Measurements from ENCODE around the gene COPS9.

COPS9 gene

DNA sequence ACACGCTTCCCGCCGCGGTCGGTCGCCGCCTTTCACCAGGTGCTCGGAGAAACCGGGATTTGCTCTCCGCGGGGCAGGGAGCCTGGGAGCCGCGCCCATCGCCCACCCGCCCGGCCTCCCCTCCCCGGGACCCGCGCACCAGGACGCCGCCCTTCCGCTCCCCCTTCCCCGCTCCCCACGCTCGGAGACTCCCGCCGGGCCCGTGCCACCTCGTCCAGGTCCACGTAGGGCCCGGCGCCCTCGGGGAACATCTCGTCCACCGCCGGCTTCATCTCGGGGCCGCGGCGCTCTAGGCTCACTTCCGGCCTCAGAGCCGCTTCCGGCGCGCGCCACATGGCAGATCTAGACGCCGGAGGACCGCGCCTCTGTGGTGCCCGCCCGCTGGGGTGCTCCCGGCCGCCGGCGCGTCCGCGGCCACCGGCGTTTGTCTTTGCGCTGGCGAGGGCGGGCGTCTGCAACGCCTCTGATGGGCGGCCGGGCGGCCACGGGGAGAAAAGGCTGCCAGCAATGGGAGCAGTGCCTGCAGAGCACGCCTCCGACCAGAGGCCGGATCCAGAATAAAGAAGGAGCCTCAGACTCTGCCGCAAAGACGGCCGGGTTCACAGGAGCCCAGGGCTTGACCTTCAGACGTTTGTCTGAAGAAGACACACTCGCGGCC lies at the start of gene COPS9:
TSS of gene COPS9 (minus strand) at position 293 of the 658 bp plus-strand sequence. CDS start at position 272, 21 bp downstream.
- no peaks in the 10 kb centered on the region for H3K9me3 Mint-ChIP-seq
- H3K27ac Mint-ChIP-seq = peak within 1 kb of the TSS; percentile 95 to 96
- H3K27me3 Mint-ChIP-seq = no peaks in the 10 kb centered on the region
- peak within 1 kb of the TSS; percentile 94 to 99 for H3K4me3 Mint-ChIP-seq
- peak; percentile 89 to 90 for DNase-seq
- peaks cover 44% of the 10 kb centered on the region for H3K4me1 Mint-ChIP-seq
- peak; percentile 97 for ATAC-seq

DNA sequence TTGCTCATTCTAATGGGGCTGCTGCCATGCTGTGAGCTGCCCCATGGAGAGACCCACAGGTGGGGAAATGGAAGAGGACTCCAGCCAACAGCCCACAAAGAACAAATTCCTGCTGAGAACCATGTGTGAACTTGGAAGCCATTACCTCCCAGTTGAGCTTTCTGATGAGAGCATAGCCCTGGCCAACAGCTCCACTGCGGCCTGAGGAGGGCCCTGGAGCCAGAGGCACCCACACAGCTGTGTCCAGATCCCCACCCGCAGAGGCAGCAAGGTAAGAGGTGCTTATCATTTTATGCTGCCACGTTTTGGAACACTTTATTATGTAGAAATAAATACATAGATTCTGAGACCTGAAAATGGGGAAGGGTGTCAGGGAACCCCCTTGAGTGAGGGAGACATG lies 48.6 kb upstream of the COPS9 start:
- DNase-seq = no peak
- no peak overlapping the region for H3K27ac Mint-ChIP-seq
- no peak for ATAC-seq
- H3K27me3 Mint-ChIP-seq = peaks cover 46% of the 10 kb centered on the region
- no peak overlapping the region for H3K4me3 Mint-ChIP-seq
- H3K4me1 Mint-ChIP-seq = no peaks in the 10 kb centered on the region
- peaks cover 11 to 22% of the 10 kb centered on the region in 2 donors for H3K9me3 Mint-ChIP-seq

DNA sequence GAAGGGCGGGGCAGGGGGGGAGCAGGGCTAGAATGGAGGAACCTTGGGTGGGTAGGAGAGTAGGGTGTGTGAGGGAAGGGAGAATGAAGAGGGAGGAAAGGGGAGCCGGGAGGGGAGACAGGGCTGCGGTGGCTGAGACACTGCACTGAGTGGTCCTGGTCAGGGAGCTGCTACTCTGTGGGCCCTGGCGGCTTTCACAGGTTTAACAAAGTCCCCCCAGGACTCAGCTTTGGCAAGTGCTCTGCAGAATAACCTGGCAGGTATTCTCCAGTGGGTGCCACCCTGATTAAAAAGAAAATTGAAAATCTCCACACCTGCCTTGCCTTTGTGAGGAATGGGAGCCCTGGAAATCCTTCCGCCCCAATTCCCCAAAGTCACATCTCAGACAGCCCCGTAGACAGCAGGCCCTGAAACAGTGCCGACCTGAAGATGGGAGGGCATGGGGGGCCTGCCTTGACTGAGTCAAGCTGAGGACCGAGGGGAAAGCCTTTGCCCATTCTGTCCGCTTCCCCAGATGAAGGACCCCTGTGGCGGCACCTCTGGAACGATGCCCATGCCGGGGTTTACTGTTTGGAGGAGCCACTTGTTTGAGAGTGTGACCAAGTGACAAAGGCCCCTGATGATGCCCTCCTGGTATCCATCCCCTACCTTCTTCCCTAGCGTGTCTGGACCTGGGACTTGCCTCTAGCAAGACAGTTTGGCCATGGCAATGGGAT lies 47.9 kb upstream of the COPS9 start:
- no peak overlapping the region for H3K4me3 Mint-ChIP-seq
- no peak overlapping the region for H3K27ac Mint-ChIP-seq
- peaks cover 11 to 22% of the 10 kb centered on the region in 2 donors for H3K9me3 Mint-ChIP-seq
- DNase-seq = no peak
- H3K4me1 Mint-ChIP-seq = no peaks in the 10 kb centered on the region
- no peak for ATAC-seq
- H3K27me3 Mint-ChIP-seq = peaks cover 47% of the 10 kb centered on the region

DNA sequence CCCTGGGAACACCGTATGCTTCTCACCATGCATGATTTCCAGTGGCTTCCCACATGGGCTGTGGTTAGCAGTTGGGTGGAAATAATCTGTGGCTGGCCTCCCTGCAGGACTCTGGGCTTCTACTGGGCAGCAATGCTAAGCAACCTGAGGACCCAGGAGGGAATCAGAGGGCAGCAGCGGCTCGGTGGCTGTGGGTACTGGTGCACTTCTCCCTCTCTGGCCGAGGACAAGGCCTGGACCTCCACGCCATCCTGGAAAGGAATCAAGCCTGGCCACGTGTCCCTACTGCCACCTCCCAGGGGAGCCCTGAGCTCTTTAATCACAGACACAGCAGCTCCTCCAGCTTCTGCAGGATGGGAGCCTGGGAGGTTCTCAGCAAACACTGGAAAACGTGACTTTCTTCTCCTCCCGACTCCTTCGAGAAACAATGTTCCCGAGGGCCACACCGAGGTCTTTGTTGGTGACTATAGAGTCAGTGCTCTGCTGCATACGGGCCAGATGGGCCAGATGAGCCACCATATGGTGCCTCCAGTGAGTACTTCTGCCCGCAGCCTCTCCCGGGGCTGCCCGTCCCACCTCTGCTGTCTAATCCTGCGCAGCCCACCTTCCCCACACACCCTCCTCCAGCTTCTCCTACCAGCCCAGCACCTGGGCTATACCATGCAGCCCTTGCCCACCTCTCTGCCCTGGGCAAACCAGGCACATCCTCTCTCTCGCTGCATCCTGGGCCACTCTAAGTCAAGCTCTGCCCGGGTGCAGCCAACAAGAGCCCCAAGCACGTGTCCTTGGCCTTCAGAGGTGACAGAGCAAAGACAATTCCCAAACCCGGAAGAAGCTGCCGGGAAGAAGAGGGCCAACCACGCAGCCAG lies 47.1 kb upstream of the COPS9 start:
- H3K27ac Mint-ChIP-seq = peak overlapping the region in 1 of 2 donors; percentile 7
- H3K9me3 Mint-ChIP-seq = peaks cover 9 to 19% of the 10 kb centered on the region in 2 donors
- no peaks in the 10 kb centered on the region for H3K4me1 Mint-ChIP-seq
- H3K27me3 Mint-ChIP-seq = peaks cover 55% of the 10 kb centered on the region
- no peak for ATAC-seq
- no peak overlapping the region for H3K4me3 Mint-ChIP-seq
- DNase-seq = no peak

DNA sequence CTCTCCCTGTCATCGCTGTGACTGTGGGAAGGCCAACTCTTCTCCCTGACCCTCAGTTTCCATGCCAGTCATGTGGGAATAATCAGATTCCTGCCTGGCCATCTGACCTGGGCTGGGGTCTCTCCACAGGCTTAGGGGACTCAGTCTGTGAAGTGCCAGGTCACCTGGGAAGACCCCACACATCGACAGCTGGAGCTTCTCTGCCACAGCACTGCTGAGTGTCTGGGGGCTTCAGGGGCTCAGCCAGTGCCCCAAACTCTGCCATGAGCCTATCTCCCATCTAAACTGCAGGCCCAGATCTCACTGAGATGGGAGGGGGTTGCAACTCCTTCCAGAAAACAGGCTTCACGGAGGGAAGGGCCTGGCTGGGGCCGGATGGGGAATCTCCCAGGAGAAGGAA lies 46.4 kb upstream of the COPS9 start:
- Mint-ChIP-seq H3K27me3 (peaks cover 56% of the 10 kb centered on the region), H3K4me3 (no peak overlapping the region), H3K27ac (no peak overlapping the region), H3K9me3 (peaks cover 5 to 11% of the 10 kb centered on the region in 2 donors), H3K4me1 (no peaks in the 10 kb centered on the region)
- no peak for DNase-seq
- ATAC-seq = no peak

DNA sequence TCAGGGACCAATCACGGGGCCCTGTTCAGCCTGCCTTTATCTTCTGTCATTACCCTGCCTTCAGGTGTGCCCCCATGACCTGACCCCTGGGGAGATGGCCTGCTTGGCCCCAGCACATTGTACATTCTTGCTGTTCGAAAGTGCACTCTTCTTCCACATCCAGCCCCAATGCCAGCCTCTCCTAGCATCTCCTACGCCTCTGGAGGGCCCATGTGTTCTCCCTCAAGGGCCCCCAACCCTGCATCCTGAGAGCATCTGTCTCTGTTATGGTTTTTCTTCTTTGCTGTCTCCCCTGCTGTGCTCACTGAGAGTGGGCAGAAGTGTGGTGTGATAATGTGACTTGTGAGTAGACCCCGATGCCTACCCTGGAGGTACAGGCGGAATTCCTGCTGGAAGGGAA lies 45.9 kb upstream of the COPS9 start:
- no peak overlapping the region for H3K27ac Mint-ChIP-seq
- H3K9me3 Mint-ChIP-seq = peaks cover 4 to 6% of the 10 kb centered on the region in 2 donors
- ATAC-seq (no peak), DNase-seq (no peak)
- H3K4me1 Mint-ChIP-seq = no peaks in the 10 kb centered on the region
- no peak overlapping the region for H3K4me3 Mint-ChIP-seq
- H3K27me3 Mint-ChIP-seq = peaks cover 57% of the 10 kb centered on the region

DNA sequence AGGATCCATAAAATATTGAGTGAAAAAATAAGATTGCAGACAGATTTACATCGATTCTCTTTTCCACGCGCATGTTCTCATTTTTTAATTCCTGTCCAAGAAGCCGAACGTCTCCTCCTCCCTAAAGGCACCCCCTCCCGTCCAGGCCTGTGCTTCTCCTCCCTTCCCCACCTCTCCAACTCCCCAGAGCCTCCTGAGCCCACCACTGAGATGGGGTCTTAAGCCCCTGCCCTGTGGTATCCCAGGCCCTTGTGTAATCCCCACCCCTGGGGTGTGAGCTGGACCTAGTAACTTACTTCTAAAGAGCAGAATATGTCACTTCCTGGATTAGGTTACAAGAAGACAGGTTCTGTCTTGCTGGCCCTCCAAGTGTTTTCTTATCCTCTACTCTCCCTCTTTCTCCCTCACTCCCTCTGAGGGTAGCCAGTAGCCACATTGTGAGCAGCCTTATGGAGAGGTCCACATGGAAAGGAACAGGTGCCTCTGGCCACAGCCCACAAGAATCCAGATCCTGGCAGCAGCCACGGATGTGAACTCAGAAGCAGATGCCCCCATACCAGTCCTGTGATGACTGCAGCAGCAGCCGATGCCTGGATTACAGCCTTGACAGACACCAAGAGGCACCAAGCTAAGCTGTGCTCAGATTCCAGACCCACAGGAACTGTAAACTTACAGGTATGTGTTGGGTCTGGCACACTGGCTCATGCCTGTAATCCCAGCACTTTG lies 44.0 kb upstream of the COPS9 start:
- no peak for ATAC-seq
- peaks cover 53% of the 10 kb centered on the region for H3K27me3 Mint-ChIP-seq
- no peak overlapping the region for H3K27ac Mint-ChIP-seq
- no peak overlapping the region for H3K4me3 Mint-ChIP-seq
- DNase-seq = no peak
- no peaks in the 10 kb centered on the region for H3K4me1 Mint-ChIP-seq
- H3K9me3 Mint-ChIP-seq = no peaks in the 10 kb centered on the region

DNA sequence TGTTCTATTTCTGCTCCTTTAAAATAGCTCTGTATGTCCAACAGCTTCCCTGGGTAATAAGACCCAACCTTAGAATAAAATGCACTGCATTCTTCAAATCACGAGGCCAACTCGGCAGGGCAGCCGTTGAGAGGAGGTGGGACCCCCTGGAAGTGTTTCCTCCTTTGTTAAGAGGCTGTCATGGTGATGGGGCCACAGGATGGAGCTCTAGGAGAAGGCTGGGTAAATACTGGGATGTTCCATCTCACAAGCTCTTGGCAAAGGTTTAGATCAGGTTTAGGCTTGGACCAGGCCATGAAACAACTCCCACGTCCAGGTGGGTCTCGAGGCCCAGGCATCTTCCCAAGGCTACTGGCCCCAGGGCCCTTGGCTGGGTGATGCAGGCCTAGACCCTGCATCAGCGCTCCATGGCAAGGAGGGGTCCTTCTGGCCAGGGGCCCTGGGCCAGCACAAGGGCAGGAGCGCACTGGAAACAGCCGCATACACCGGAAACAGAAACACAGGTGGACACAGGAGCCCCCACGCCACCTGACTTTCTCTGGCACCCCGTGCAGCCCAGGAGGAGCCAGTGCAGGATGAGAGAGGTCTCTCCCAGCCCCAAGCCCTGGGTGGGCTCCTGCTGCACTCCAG lies 43.2 kb upstream of the COPS9 start:
- Mint-ChIP-seq H3K9me3 (no peaks in the 10 kb centered on the region), H3K4me3 (no peak overlapping the region), H3K4me1 (no peaks in the 10 kb centered on the region), H3K27ac (no peak overlapping the region), H3K27me3 (peaks cover 53% of the 10 kb centered on the region)
- ATAC-seq (no peak), DNase-seq (no peak)

DNA sequence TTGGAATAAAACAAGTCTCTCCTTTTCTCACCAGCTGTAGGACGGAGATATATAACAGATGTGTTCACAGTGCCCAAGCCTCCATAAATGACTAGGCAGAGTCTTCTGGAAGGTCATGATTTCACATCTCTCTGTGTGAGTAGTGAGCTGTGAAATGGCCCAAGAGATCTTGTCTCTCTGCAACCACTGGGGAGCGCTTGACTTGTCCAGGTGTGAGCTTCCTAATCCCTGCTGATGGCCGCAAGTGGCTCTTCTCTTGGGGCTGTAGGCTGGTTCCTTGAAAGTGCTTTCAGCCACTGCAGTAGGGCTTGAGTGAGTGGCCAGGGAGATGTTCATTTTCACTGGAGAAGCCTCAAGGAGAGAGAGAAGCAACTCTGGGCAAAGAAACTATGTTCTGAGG lies 42.5 kb upstream of the COPS9 start:
- Mint-ChIP-seq H3K27me3 (peaks cover 53% of the 10 kb centered on the region), H3K27ac (no peak overlapping the region), H3K9me3 (no peaks in the 10 kb centered on the region), H3K4me3 (no peak overlapping the region), H3K4me1 (no peaks in the 10 kb centered on the region)
- DNase-seq (no peak), ATAC-seq (no peak)

DNA sequence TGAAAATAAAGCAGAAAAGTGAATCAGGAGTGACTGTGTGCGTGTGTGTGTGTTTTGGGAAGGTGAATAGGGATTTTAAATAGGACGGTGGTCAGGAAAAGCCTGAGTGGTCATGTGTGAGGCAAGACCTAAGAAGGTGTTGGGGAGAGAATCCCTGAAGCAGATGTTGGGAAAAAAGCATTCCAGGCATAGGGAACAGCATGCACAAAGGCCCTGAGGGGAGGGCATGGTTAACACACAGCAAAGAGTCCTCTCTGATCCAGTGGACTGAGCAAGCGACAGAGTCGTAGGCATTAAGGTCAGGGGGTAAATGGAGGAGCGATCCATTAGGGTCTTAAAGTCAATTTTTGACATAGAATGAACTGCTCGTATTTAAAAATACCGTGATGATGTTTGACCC lies 38.4 kb upstream of the COPS9 start:
- Mint-ChIP-seq H3K4me3 (no peak overlapping the region), H3K27ac (no peak overlapping the region), H3K9me3 (no peaks in the 10 kb centered on the region), H3K4me1 (no peaks in the 10 kb centered on the region), H3K27me3 (peaks cover 27% of the 10 kb centered on the region)
- ATAC-seq (no peak), DNase-seq (no peak)

DNA sequence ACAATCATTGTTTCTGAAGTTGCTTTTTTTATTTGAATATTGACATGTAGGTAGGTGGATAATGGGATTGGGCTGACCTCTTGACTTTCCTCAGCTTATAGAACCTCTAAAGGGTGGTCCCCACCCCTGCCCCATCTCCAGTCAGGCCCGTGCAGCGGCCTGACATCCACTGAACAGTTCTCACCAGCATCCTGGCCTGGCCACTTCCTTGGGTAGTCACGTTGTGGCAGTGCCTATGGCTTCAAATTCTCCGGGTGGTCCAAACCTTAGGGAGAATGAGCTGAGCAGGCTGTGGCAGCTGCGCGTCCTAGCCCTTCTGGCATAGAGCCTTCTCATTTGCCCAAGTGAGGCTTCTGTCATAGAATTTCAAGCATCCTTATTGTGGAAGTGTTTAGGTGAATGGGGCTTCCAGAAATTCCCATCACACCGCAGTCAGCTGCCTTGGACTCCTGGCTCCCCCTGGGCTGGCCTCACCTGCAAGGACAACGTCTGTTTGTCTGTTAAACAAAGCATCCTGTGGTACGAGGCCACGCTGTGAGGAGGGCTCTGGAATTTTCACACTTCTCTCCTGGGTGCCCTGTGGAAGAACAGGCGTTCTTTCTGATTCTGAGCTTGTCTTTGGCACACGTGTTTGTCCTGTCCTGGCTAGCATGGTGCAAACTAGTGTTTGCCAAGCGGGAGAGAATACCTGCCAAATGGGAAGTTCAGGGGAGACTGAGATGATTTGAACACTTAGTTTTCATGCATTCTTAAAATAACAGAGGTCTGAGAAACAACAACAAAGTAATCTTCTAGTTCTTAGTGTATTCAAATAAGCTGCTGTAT lies 36.2 kb upstream of the COPS9 start:
- H3K9me3 Mint-ChIP-seq = no peaks in the 10 kb centered on the region
- ATAC-seq (no peak), DNase-seq (no peak)
- no peak overlapping the region for H3K27ac Mint-ChIP-seq
- H3K4me3 Mint-ChIP-seq = no peak overlapping the region
- H3K27me3 Mint-ChIP-seq = peaks cover 12% of the 10 kb centered on the region
- no peaks in the 10 kb centered on the region for H3K4me1 Mint-ChIP-seq

DNA sequence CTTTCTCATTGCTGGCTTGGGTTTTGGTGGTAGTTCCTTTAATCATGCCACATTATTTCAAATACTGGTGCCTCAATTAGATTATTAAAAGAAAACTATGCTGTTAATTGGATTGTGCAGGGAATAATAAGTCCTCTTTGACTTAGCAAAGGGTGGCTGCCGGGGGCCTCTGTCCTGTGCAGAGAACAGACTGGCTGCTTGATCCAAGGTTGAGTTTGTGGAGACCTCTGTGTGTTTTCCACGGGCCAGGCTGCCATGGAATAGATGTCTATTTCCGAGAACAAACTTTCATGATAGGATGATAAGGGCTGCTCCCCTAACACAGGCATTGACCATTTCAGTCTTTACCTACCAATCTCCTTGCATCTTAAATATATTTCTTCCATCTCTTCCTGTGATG lies 34.8 kb upstream of the COPS9 start:
- Mint-ChIP-seq H3K27ac (peak overlapping the region in 1 of 2 donors; percentile 15), H3K4me3 (no peak overlapping the region), H3K27me3 (no peaks in the 10 kb centered on the region), H3K4me1 (no peaks in the 10 kb centered on the region), H3K9me3 (no peaks in the 10 kb centered on the region)
- ATAC-seq = no peak
- DNase-seq = no peak

DNA sequence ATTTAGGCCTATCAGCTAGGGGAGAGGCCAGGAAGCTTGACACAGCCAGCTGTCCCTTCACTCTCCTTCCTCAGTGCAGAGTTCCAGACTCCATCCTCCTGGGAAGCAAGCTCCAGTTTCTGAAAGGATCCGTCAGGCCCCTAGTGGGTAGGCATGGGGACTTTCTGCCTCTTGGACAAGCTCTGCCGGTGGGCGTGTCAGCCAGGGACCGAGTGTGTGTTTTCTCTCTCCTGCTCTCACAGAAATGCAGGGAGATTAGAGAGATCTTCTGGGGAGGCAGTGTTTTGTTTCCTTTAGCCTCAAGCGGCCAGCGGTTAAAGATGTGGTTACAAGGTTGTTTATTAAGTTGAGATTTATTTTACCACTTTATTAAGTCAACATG lies 34.2 kb upstream of the COPS9 start:
- H3K4me3 Mint-ChIP-seq = no peak overlapping the region
- no peaks in the 10 kb centered on the region for H3K27me3 Mint-ChIP-seq
- ATAC-seq (no peak), DNase-seq (no peak)
- no peaks in the 10 kb centered on the region for H3K4me1 Mint-ChIP-seq
- no peak overlapping the region for H3K27ac Mint-ChIP-seq
- no peaks in the 10 kb centered on the region for H3K9me3 Mint-ChIP-seq
